Measurements from ENCODE around the gene ADGRD2. TPM values are rescaled to one million over a fixed set of nuclear protein-coding genes. Genes with fewer than 3 reads are reported as not detected.

The ADGRD2 gene
- total RNA-seq, 1 donor from 2014 or later: not detected

- Mint-ChIP-seq H3K4me1 (ENCODE audit: unreplicated experiment) (no peaks in the 10 kb centered on the region), H3K4me3 (ENCODE audit: unreplicated experiment) (no peak overlapping the region), H3K36me3 (ENCODE audit: unreplicated experiment) (no peaks in the 10 kb centered on the region), H3K9me3 (ENCODE audit: unreplicated experiment) (no peaks in the 10 kb centered on the region), H3K27me3 (ENCODE audit: unreplicated experiment) (peaks cover 25% of the 10 kb centered on the region), H3K27ac (ENCODE audit: unreplicated experiment) (no peak overlapping the region)
- TF ChIP-seq CTCF (IDR thresholded peaks at IDR 0.05): no peak
- no peak for DNase-seq (ENCODE audit: extremely low spot score, unreplicated experiment)
Measured at GRCh38 chr9:124495126-124496074, 45.1 kb downstream of the ADGRD2 start.

- Mint-ChIP-seq H3K9me3 (ENCODE audit: unreplicated experiment) (no peaks in the 10 kb centered on the region), H3K27ac (ENCODE audit: unreplicated experiment) (no peak overlapping the region), H3K4me1 (ENCODE audit: unreplicated experiment) (no peaks in the 10 kb centered on the region), H3K4me3 (ENCODE audit: unreplicated experiment) (no peak overlapping the region), H3K36me3 (ENCODE audit: unreplicated experiment) (no peaks in the 10 kb centered on the region), H3K27me3 (ENCODE audit: unreplicated experiment) (peaks cover 31% of the 10 kb centered on the region)
- DNase-seq (ENCODE audit: extremely low spot score, unreplicated experiment): no peak
- TF ChIP-seq CTCF (IDR thresholded peaks at IDR 0.05): no peak
Measured at GRCh38 chr9:124496075-124496449, 45.8 kb downstream of the ADGRD2 start.

- Mint-ChIP-seq H3K4me1 (ENCODE audit: unreplicated experiment) (no peaks in the 10 kb centered on the region), H3K27ac (ENCODE audit: unreplicated experiment) (no peak overlapping the region), H3K36me3 (ENCODE audit: unreplicated experiment) (no peaks in the 10 kb centered on the region), H3K4me3 (ENCODE audit: unreplicated experiment) (no peak overlapping the region), H3K27me3 (ENCODE audit: unreplicated experiment) (peaks cover 34% of the 10 kb centered on the region), H3K9me3 (ENCODE audit: unreplicated experiment) (no peaks in the 10 kb centered on the region)
- DNase-seq (ENCODE audit: extremely low spot score, unreplicated experiment): no peak
- no peak for TF ChIP-seq CTCF (IDR thresholded peaks at IDR 0.05)
Measured at GRCh38 chr9:124496463-124496862, 46.2 kb downstream of the ADGRD2 start.

- no peak for DNase-seq (ENCODE audit: extremely low spot score, unreplicated experiment)
- no peaks in the 10 kb centered on the region for H3K4me1 Mint-ChIP-seq (ENCODE audit: unreplicated experiment)
- no peak for TF ChIP-seq CTCF (IDR thresholded peaks at IDR 0.05)
- no peaks in the 10 kb centered on the region for H3K9me3 Mint-ChIP-seq (ENCODE audit: unreplicated experiment)
- no peak overlapping the region for H3K27ac Mint-ChIP-seq (ENCODE audit: unreplicated experiment)
- H3K36me3 Mint-ChIP-seq (ENCODE audit: unreplicated experiment): no peaks in the 10 kb centered on the region
- H3K4me3 Mint-ChIP-seq (ENCODE audit: unreplicated experiment): no peak overlapping the region
- peaks cover 44% of the 10 kb centered on the region for H3K27me3 Mint-ChIP-seq (ENCODE audit: unreplicated experiment)
Measured at GRCh38 chr9:124497441-124497840, 47.2 kb downstream of the ADGRD2 start.

- TF ChIP-seq CTCF (IDR thresholded peaks at IDR 0.05): no peak
- Mint-ChIP-seq H3K27me3 (ENCODE audit: unreplicated experiment) (peaks cover 46% of the 10 kb centered on the region), H3K36me3 (ENCODE audit: unreplicated experiment) (no peaks in the 10 kb centered on the region), H3K9me3 (ENCODE audit: unreplicated experiment) (no peaks in the 10 kb centered on the region), H3K27ac (ENCODE audit: unreplicated experiment) (no peak overlapping the region), H3K4me3 (ENCODE audit: unreplicated experiment) (no peak overlapping the region), H3K4me1 (ENCODE audit: unreplicated experiment) (no peaks in the 10 kb centered on the region)
- no peak for DNase-seq (ENCODE audit: extremely low spot score, unreplicated experiment)
Measured at GRCh38 chr9:124498040-124498439, 47.8 kb downstream of the ADGRD2 start.

Measured in osteocyte (in vitro differentiated cells).